GM19351 (cell line): ENCODE results near the gene C17orf50.

ENCODE experiments used
- ATAC-seq: cut with Tn5 transposase; IDR thresholded peaks from one replicate; pipeline ENCODE4 v1.9.1; 2021; ENCODE audit warnings: mild to moderate bottlenecking, moderate library complexity; ENCODE audit not compliant: unreplicated experiment

C17orf50 gene

DNA sequence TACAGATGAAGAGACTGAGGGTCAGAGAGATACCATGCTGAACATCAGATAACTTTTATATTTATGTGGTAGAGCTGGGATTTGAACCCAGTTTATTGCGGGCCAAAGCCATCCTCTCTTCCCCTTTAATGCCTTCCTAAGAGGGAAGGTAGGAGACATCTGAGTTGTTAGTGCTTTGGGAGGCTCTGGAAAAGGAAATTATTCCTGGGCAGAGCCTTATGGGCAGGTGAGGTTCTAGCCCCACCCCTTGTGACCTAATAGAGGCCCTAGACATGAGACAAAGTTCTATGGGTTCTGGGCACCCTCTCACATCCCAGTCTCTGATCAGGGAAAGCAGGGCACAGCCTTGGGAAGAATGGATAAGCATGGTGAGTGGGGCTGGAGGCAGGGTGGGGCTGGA is at the start of gene C17orf50:
Gene C17orf50 (plus strand): TSS at position 301 of the 400 bp plus-strand sequence. CDS start 55 bp downstream, at position 356.
- no peak for ATAC-seq

DNA sequence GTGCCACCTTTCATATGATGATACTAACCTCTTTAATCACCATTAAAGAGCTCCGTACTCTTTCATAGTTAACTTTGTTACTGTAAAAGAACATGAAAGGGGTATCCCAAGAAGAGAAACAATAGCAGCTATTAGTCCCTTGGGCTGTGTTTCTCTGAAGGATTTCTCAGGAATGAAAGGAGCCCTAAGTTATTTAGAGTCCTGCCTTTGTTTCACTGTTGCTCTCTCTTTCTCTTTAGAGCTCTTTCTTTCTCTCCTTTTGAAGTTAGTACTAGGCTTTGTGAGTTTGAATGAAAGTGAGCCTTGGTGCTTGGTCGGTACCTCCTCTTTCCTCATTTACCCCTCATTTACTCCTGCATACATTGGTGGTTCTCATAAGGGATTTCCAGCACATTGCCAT is 49.7 kb upstream of the C17orf50 start:
- ATAC-seq: no peak

DNA sequence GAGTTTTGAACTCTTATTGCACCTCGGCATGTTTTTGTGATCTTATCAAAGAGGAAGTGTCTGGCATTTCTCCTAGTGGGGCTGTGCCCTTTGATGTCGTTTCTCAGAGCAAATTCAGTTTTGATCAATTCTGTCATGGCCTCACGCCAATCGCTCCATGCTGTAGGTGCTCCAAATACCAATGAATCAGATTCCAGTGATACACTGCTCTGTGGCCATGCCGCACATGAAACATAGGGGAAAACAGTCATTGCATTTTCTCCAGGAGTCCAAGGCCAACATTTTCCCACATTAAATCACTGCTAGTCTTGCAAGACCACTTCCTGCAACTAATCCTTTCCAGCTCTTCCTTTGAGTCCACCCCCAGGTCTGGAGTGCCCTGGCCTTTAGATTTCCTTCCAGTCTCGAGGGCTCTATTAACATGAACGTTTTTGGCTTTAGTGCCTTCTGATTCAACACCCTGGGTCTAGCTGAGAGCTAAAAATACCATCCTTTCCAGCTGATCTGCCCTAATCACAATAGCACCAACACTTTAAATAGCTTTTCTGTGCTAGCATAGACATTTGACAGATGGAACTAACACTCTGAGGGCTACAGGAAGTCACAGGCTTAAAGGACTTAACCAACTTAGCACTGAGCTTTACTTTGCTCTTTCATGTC is 47.5 kb upstream of the C17orf50 start:
- no peak for ATAC-seq

DNA sequence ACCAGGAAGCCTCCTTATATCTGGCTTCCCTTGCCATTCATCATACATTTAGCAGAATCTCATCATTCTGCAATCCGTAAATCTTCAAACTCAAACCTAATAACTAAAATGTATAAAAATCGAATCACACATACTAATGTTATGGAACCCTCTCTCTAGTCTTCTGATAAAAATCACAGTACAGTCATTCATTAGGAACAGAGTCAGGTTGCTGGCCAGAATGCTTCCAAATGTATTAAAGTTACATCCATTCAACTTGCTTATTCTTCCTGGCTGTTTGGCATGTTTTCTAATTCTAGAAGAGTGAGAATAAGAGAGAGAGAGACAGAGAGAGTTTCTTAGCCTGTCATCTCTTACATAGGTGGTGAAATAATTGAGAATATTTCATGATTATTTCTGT is 45.7 kb upstream of the C17orf50 start:
- no peak for ATAC-seq

DNA sequence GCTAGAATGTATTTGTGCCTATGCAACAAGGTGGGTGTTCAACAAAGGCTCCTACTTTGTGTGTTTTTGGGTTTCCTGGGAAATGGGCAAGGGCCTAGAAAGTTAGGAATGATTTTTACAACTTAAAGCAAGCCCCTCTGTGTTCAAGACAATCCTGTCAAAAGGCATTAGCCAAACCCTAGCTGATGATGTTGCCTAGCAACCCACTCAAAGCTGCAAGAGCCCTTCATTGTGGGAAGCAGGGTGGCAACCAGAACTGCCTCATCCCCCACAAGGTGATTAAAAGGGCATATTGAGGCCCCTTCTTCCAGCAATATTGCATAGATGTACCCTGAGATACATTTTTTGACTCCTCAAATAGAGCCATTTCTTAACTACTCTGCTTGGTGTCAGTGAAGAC is 45.3 kb upstream of the C17orf50 start:
- ATAC-seq: no peak

DNA sequence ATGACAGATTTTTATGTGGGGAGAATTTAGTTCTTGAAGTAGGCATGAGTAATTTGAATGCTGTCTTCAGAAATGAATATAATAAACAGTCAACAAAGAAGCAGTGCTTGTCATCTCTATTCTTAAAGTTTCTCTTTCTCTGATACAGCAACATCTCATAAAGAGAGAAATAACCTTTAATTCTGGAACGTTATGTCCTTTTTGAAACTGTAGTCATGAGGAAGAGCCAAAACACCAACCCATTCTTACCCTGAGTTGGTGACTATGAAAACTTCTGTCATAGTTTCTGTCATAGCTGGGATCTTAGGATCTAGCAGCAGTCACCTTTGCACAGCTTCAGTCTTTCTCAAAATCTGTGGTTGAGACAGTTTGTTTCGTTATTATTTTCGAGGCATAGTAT is 44.5 kb upstream of the C17orf50 start:
- ATAC-seq: no peak

DNA sequence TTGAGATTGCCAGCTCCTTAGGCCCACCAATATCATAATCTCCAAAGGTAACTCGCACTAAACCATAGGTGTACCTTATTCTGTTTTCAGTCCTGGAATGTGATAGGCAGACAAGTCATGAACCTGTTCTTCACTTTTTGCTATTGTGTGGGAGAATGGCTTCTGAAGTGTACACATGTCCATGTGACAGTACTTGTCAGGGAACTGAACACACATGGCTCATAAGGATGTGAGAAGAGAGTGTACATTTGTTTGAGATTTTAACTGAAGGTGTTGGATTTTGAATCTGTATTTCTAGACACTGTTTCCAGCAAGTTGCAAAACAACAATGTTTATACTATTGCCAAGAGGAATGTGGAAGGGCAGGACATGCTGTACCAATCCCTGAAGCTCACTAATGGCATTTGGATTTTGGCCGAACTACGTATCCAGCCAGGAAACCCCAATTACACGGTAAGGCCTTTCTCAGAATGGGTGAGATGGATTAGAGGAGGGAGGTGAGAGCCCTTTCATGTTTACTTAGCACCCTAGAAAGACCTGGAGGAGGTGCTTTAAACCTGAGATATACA is 43.7 kb upstream of the C17orf50 start:
- ATAC-seq: no peak

DNA sequence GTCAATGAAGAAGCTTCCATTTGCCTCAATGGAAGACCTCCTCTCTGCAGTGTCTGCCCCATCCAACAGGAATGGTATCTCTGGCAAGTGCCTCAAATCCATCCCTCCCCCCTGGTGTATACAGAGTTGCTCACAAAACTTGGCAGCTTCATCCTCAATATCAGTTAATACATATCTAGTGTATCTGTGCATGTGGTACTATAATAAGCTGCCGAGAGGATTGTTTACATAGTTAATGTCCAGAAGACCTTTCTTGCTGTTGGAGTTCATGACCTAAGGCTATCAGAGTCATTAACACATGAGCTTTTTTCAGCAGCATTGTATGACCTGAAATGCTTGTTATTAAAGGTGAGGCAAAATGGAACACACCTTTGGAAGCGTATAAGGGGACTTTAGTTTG is 43.2 kb upstream of the C17orf50 start:
- ATAC-seq: no peak

DNA sequence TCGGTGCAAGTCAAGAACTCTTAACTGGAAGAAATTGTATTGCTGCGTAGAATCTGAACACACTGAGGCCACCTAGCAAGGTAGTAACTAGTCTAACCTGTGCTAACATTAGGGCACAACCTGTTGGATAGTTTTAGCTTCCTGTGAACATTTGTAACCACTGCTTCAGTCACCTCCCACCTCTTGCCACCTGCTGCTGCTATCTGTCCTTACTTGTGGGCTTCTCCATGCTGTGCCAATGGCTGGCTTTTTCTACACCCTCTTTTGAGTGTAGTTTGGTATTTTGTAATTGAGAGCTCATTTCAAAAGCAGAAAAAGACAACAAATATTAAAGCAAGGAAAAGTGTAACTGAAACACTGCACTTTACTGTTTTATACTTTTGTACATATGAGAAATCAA is 37.0 kb upstream of the C17orf50 start:
- ATAC-seq: no peak

DNA sequence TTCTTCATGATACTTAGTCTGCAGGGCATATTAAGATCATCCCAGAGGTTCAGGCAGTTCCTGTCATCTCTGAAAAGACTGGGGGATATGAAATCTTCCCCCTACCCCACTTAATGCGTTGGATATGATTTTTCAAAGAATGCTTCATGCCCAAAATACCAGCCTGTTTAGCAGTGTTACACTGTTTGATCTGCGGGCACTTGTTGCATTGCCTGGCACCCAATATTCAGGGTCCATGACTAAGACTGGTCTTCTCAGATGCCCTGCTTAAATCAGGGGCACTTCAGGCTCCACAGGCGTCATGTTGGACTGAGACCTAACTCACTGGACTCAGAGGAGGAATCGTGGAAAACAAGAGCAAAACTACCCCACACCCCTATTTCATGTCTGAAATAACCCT is 35.6 kb upstream of the C17orf50 start:
- no peak for ATAC-seq

DNA sequence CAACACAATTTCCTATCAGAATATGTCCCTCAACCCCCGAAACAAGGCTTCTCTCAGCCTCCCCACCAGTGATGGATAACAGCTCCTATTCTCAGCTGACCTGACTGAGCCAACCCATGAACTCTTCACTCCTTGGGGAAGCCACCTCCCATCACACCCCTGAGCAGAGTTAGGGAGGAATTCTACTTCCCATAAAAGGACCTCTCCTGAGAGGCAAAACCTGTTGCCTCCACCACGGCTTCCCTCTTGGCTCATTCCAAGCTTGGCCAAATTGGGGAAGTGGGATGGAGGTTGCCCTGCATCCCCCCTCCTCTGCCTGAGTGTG is 34.9 kb upstream of the C17orf50 start:
- no peak for ATAC-seq

DNA sequence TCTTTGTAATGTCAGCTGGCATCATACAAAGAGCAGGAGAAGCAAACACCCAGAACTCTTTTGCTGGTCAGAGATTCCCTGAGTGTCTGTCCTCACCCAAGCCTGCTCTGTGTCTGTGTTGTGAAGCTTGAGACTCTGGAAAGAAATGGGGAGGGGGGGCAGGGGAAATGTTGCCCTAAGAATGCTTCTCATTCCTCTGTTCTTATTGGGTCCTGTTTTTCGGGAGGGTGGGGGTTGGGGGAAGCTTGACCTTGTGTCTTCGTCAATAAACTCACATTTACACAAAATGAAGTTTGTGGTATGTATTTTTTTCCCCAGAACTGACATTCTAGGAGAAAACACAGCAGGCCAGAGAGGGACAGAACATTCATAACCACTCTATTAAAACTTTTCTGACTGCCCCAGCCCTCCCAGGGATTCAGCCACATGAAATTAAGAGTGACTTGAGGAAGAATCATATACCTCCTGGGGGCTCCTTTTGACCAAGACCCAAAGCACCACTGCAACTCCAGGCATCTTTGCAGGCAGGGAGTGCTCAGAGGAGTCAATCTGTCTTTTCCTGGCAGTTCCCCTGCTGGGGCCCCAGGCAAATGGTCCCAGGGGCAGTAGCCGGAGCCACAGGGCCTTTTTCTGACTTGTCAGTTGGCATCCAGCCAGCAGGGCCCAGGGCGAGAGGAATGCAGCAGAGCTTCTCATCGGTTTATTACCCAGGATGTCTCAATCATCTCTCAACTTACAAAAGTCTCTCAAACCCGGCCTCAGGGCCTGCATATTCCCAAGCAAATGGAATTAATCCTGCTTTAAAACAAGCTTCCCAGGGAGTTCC is 34.3 kb upstream of the C17orf50 start:
- no peak for ATAC-seq

DNA sequence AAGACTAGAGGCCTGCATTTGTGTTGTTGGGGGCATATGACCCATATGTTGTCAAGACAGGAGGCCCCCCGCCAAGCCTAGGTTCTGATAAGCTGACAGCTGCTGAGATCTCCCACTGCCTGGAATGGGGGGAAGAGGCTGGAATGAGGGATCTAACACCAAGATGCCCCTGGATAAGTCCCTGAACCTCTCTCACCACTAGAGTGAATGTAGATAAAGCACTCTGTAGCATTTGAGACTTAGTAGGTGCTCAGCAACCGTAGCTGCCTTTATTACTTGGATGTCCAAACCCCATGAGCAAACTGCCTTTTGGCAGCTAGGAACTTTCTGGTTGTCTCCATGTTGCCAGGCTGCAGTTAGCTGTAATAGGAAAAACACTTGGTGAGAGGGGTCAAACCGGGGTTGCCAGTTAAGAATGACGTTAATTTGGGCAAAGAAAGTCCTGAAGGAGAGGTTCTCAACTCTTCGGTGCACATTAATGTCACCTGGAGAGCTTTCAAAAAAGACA is 33.7 kb upstream of the C17orf50 start:
- ATAC-seq: no peak

DNA sequence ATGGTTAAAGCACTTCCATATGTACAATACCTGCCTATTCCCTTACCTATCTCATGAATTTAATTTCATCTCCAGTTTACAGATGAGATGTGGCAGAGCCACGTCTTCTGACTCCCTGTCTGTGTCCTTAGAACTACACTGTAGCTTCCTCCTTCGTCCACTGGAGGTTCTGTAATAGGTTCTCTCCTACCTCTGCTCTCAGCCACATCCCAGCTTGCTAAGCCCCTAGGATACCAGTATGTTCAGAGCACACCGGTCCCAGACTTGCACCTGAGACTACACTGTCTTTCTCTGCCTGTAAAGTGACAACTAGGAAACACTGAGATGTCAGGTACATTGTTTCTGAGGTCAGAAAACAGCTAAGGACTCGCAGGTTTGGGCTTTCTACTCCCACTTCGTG is 33.1 kb upstream of the C17orf50 start:
- ATAC-seq: no peak

DNA sequence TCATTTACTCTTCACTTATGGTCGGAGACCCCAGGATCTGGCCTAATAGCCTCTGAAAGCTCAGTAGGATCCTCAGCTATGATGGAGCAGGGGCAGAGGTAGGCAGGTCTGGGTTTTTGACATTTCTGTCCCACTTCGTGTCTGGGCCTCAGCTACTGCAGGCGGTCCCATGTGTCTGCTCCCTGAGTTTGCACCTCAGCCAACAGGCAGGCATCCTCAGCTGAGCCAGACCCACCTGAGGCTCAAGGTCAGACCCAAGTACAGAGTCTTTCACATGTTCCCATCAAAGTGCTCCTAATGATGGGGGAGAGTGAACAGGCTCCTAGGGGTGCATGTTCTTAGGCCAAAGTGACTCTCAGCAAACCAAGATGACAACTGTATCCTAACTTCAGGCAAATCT is 32.1 kb upstream of the C17orf50 start:
- ATAC-seq: no peak

DNA sequence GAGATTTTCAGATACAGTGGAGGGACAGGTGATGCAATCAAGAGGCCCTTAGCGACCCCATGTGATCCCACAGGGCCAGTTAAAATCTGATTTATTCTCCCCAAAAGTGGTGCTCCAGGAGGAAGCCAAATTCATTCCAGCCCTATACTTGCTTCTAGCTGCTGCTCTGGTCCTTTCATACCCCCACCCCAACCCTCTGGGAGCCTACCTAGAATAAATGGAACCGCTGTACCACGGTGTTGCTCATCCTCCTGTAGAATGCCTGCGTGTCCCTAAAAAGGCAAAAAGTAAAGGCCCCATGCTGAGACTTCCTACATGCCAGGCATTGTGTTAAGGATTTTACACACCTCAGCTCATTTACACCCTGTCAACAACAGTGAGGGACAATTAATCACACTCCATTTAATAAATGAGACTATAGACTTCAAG is 31.3 kb upstream of the C17orf50 start:
- no peak for ATAC-seq

DNA sequence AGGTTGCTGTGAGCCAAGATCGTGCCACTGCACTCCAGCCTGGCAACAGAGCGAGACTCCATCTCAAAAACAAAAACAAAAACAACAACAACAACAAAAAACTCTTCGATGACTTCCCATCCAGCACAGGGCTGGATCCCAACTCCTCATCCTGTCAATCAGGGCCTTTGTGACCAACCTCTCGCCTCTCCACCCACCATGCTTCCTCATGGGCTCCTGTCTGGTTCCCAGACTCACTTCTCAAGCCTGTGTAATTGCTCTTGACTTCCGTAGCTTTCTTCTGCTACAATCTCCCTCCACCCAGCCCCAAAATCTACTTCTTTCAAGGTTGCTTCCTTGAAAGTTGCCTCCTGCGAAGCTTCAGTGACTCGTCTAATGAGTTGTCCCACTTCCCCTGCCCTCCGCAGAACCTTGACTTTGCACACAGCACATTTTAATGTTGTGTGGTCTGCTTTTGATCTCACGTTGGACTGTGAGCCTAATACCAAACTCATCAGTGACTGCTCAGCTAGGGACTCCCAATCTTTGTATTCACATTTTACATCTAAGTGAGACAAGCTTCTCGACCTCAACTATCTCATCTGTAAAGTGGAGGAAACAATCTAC is 30.2 kb upstream of the C17orf50 start:
- no peak for ATAC-seq

DNA sequence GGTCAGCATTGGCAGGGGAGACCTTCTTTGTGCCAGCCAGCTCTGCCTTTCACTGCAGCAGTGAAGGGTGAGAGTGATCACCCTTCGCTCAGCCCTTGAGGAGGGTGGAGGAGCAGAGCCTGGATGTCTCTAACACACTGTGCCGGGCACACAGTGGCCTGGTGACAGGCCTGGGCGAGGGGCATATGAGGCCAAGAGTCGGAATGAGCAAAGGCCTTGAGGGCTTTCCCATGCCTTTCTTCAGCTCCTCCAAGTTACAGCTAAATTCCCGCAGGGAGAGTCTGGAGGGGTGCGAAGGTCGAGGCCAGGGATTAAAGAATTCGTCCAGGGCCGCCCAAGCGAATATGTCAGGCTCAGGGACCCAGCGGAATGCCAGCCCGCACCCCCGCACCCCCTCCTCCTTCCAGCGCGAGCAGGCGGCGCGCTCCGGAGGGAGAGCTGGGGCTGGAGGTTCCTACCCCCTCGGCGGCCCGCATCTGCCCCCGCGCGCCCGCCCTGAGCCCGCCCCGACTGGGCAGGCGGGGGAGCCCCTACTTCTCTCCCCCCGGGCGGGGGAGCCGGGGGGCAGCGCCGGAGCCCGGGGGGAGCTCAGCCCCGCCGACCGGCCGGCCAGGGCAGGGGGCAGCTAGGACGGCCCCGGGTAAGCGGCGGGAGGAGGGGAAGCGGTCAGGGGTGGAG is 29.3 kb upstream of the C17orf50 start, which contains the start of gene RASL10B:
Gene RASL10B (plus strand): TSS at position 401 of the 678 bp plus-strand sequence. CDS start 3,546 bp downstream, outside the sequence.
- ATAC-seq: no peak

DNA sequence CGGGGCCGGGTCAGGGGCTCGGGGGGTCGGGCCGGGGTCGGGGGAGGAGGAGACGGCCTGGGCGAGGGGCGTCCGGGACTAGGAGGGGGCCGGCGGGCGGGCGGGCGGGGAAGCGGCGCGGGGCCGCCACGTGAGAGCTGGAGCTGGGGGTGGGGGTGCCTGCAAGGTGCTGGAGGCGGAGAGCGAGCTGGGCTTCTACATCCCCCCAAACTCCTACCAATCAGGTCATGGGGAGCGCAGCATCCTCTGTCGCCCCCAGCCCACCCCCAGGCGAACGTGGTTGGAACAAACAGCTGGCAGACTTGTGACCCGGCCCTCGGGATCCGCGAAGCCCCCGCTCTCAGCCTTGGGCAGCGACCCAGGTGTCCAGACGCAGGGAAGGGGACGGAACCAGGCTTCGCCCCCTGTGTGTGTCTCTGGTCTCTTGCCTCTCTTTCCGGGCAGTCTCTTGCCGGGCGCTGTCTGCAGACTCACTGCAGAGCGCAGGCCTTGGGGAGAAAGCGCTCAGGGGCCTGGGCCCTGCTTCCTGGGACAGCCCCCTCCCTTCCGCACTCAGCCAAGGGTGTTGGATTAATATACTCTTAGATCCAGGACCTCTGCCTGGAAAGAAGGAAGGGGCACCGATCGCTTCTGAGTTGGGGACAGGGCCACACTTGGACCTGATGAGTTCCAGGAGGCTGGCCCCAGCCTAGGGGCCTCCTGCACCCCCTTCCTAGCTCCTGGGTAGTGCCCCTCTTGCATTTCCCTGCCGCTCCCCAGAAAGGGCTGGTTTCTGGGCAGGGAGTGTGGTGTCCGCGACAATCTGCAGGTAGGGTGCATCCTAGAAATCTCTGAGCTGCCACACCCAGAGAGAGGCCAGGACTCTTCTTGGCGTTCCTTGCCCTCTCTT is 28.5 kb upstream of the C17orf50 start:
- no peak for ATAC-seq

DNA sequence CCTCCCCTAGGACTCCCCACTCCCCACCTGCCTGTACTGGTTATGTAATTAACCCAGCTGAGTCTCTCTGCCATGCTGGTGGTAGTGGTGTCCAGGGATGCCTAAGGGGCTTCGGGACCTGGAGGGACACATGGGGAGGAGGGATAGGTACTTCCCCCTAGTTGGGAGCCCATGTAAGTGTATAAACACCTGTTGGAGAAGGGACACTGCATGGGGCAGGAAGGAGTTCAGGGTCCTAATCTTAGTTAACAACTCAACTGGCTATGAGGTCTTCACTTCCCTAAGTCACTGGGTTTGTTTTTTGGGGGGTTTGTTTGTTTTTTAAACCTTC is 27.9 kb upstream of the C17orf50 start:
- ATAC-seq: no peak
